H1 (cell line): Measurements from ENCODE around the gene RBM45. TPM values are rescaled to one million over a fixed set of nuclear protein-coding genes. Genes with fewer than 3 reads are reported as not detected.

Source experiments
- CTCF ChIA-PET: fragments of 300-600 bp; sonication (Branson Sonifier 250); formaldehyde crosslinking; loops from one replicate; lab custom pipeline; 2021; ENCODE audit not compliant: partially characterized antibody; lab: Charles Lee
- POLR2A ChIA-PET: fragments of 300-600 bp; sonication (Branson Sonifier 250); formaldehyde crosslinking; loops from one replicate; lab custom pipeline; 2021; ENCODE audit warnings: inconsistent platforms; ENCODE audit not compliant: partially characterized antibody; lab: Charles Lee
- DNase-seq, 2 experiments: peaks; one replicate each; pipeline versions ENCODE4 v3.0.0 to v3.0.0-alpha.2; 2010 to 2022; ENCODE audit warnings: low spot score in 2 of 2, low read depth in 1 of 2, mixed read lengths in 1 of 2
- FAIRE-seq: peaks from 2 replicates; lab custom pipeline; 2011; peaks lifted over from hg19 to GRCh38; lab: Jason Lieb, UNC
- H2AFZ ChIP-seq: 2 replicates; pipeline ENCODE4 v1.8.1; 2012; ENCODE audit warnings: low read length, inconsistent platforms
- H2AK5ac ChIP-seq: 2 replicates; pipeline ENCODE4 v1.6.1; 2013; ENCODE audit warnings: low read depth, low read length
- H2BK120ac ChIP-seq: replicated peaks from 2 replicates; pipeline ENCODE3; 2013; ENCODE audit warnings: low read depth, low read length, inconsistent platforms
- H2BK12ac ChIP-seq: 2 replicates; pipeline ENCODE4 v1.6.1; 2013; ENCODE audit warnings: low read depth, low read length
- H2BK15ac ChIP-seq: 2 replicates; pipeline ENCODE4 v1.6.1; 2013; ENCODE audit warnings: low read length
- H2BK20ac ChIP-seq: 2 replicates; pipeline ENCODE4 v1.6.1; 2013; ENCODE audit warnings: low read length
- H2BK5ac ChIP-seq: 2 replicates; pipeline ENCODE4 v1.6.1; 2013; ENCODE audit warnings: low read depth, low read length
- H3K14ac ChIP-seq: 2 replicates; pipeline ENCODE4 v1.6.1; 2013; ENCODE audit warnings: inconsistent platforms; ENCODE audit not compliant: insufficient read length
- H3K18ac ChIP-seq: 2 replicates; pipeline ENCODE4 v1.6.1; 2013; ENCODE audit warnings: low read length; ENCODE audit errors: extremely low read depth
- H3K23ac ChIP-seq: 2 replicates; pipeline ENCODE4 v1.6.1; 2013; ENCODE audit warnings: inconsistent platforms; ENCODE audit not compliant: insufficient read length
- H3K23me2 ChIP-seq: 2 replicates; pipeline ENCODE4 v1.6.1; 2013; ENCODE audit warnings: low read depth, low read length
- H3K27ac ChIP-seq: 2 replicates; pipeline ENCODE4 v1.6.1; 2011; ENCODE audit warnings: low read depth, low read length, inconsistent platforms
- H3K27me3 ChIP-seq, 4 experiments: replicated peaks in 1 of 4; 1 replicate in 1 of 4; 2 replicates in 3 of 4; pipeline versions ENCODE4 v1.6.1 to v1.8.1; 2011 to 2013; ENCODE audit warnings: low read length in 3 of 4, mild to moderate bottlenecking in 3 of 4, inconsistent platforms in 2 of 4, mixed read lengths in 2 of 4, moderate library complexity in 1 of 4; ENCODE audit not compliant: control insufficient read depth in 3 of 4, insufficient read depth in 3 of 4; ENCODE audit errors: extremely low read depth in 1 of 4
- H3K36me3 ChIP-seq, 4 experiments: 2 replicates each; pipeline versions ENCODE4 v1.6.1 to v1.8.1; 2011 to 2013; ENCODE audit warnings: mild to moderate bottlenecking in 4 of 4, low read length in 3 of 4, moderate library complexity in 2 of 4, control low read depth in 1 of 4, inconsistent platforms in 1 of 4; ENCODE audit not compliant: insufficient read depth in 4 of 4, control insufficient read depth in 2 of 4
- H3K4ac ChIP-seq: replicated peaks from 2 replicates; pipeline ENCODE3; 2013; ENCODE audit warnings: low read length, low read depth, mixed read lengths, inconsistent platforms; ENCODE audit not compliant: insufficient read length
- H3K4me1 ChIP-seq, 4 experiments: replicated peaks in 1 of 4; 1 replicate in 1 of 4; 2 replicates in 3 of 4; pipeline versions ENCODE4 v1.6.1 to v1.8.1; 2011 to 2013; ENCODE audit warnings: low read length in 3 of 4, inconsistent platforms in 2 of 4, mixed read lengths in 1 of 4; ENCODE audit not compliant: insufficient read depth in 4 of 4, control insufficient read depth in 3 of 4
- H3K4me2 ChIP-seq, 2 experiments: 2 replicates each; pipeline versions ENCODE4 v1.6.1 to v1.8.1; 2011 to 2013; ENCODE audit warnings: low read depth in 2 of 2, low read length in 2 of 2, control low read depth in 1 of 2, inconsistent platforms in 1 of 2, mild to moderate bottlenecking in 1 of 2; ENCODE audit not compliant: insufficient read depth in 1 of 2
- H3K4me3 ChIP-seq, 4 experiments: fragments of 200-600, 300-600 bp in 1 of 4; sonication (generic), shearing (Covaris generic), sonication (Bioruptor Twin) in 1 of 4; 2 replicates each; pipeline versions ENCODE4 v1.5.1 to v1.8.1; 2011 to 2016; ENCODE audit warnings: low read length in 4 of 4, low read depth in 3 of 4, control low read depth in 2 of 4, inconsistent platforms in 2 of 4, mild to moderate bottlenecking in 2 of 4, mixed read lengths in 1 of 4, moderate library complexity in 1 of 4; ENCODE audit not compliant: insufficient read depth in 2 of 4; ENCODE audit errors: extremely low read depth in 1 of 4
- H3K56ac ChIP-seq: replicated peaks from 2 replicates; pipeline ENCODE3; 2013; ENCODE audit warnings: low read depth, mild to moderate bottlenecking, mixed read lengths, low read length, inconsistent platforms; ENCODE audit not compliant: insufficient read length
- H3K79me1 ChIP-seq: 2 replicates; pipeline ENCODE4 v1.6.1; 2013; ENCODE audit warnings: low read depth, low read length, control low read depth
- H3K79me2 ChIP-seq, 2 experiments: 2 replicates each; pipeline versions ENCODE4 v1.6.1 to v1.8.1; 2012 to 2013; ENCODE audit warnings: low read length in 2 of 2, mild to moderate bottlenecking in 2 of 2, inconsistent platforms in 1 of 2; ENCODE audit not compliant: insufficient read depth in 2 of 2, control insufficient read depth in 1 of 2
- H3K9ac ChIP-seq, 4 experiments: replicated peaks in 1 of 4; 1 replicate in 1 of 4; 2 replicates in 3 of 4; pipeline versions ENCODE4 v1.6.1 to v1.8.1; 2011 to 2013; ENCODE audit warnings: low read depth in 3 of 4, low read length in 3 of 4, control low read depth in 2 of 4, mild to moderate bottlenecking in 2 of 4, moderate library complexity in 2 of 4, inconsistent platforms in 1 of 4; ENCODE audit errors: extremely low read depth in 1 of 4
- H3K9me3 ChIP-seq, 2 experiments: 2 replicates each; pipeline versions ENCODE4 v1.6.1 to v1.8.1; 2012 to 2013; ENCODE audit warnings: mild to moderate bottlenecking in 2 of 2, moderate library complexity in 2 of 2, control low read depth in 1 of 2, inconsistent platforms in 1 of 2, low read depth in 1 of 2, low read length in 1 of 2, mixed read lengths in 1 of 2; ENCODE audit not compliant: insufficient read depth in 2 of 2
- H4K20me1 ChIP-seq, 2 experiments: replicated peaks in 1 of 2; 2 replicates each; pipeline versions ENCODE3 to v1.8.1; 2011 to 2013; ENCODE audit warnings: inconsistent platforms in 2 of 2, low read length in 2 of 2, mild to moderate bottlenecking in 1 of 2; ENCODE audit not compliant: insufficient read depth in 2 of 2, control insufficient read depth in 1 of 2
- H4K5ac ChIP-seq: 2 replicates; pipeline ENCODE4 v1.6.1; 2013; ENCODE audit warnings: low read length, low read depth, mixed read lengths, inconsistent platforms; ENCODE audit not compliant: insufficient read length
- H4K8ac ChIP-seq: 2 replicates; pipeline ENCODE4 v1.8.0; 2013; ENCODE audit warnings: mild to moderate bottlenecking, moderate library complexity, low read length, inconsistent platforms; ENCODE audit not compliant: insufficient read depth; ENCODE audit errors: extremely low read depth
- H4K91ac ChIP-seq: replicated peaks from 2 replicates; pipeline ENCODE3; 2013; ENCODE audit warnings: low read length, mixed read lengths, inconsistent platforms; ENCODE audit not compliant: insufficient read length
- BACH1 ChIP-seq: IDR thresholded peaks from 2 replicates; pipeline ENCODE4 v1.6.1; 2012; ENCODE audit warnings: low read length, improper control_type of control experiment
- E2F6 ChIP-seq: IDR thresholded peaks from 2 replicates; pipeline ENCODE4 v1.6.1; 2012; ENCODE audit warnings: inconsistent platforms
- EP300 ChIP-seq, 2 experiments: IDR thresholded peaks; 1 replicate in 1 of 2; 2 replicates in 1 of 2; pipeline ENCODE4 v1.6.1; 2011 to 2012; ENCODE audit warnings: low read depth in 2 of 2, low read length in 2 of 2, mild to moderate bottlenecking in 2 of 2, borderline replicate concordance in 1 of 2, inconsistent platforms in 1 of 2, moderate library complexity in 1 of 2
- HDAC2 ChIP-seq, 2 experiments: fragments of 300-600 bp in 1 of 2; sonication (generic) in 1 of 2; IDR thresholded peaks; 2 replicates each; pipeline ENCODE4 v1.6.1; 2011 to 2012; ENCODE audit warnings: low read depth in 2 of 2, low read length in 2 of 2, mild to moderate bottlenecking in 2 of 2, moderate library complexity in 2 of 2, borderline replicate concordance in 1 of 2, inconsistent platforms in 1 of 2
- KDM5A ChIP-seq: fragments of 200-600 bp; IDR thresholded peaks from 2 replicates; pipeline ENCODE4 v1.7.1; 2012; ENCODE audit warnings: mild to moderate bottlenecking, low read length, inconsistent platforms, mixed read lengths
- MAFK ChIP-seq: IDR thresholded peaks from 2 replicates; pipeline ENCODE4 v1.6.1; 2012; ENCODE audit warnings: low read depth, mild to moderate bottlenecking, improper control_type of control experiment, low read length
- RFX5 ChIP-seq: IDR thresholded peaks from 2 replicates; pipeline ENCODE4 v1.6.1; 2011; ENCODE audit warnings: low read depth, low read length, improper control_type of control experiment, borderline replicate concordance
- WGBS, 2 experiments: shearing (Covaris generic) in 1 of 2; methylation state at CpG; one replicate each; pipeline versions ENCODE4 v1.1.6 to v1.1.7; 2013 to 2015; ENCODE audit warnings: low lambda C conversion rate in 2 of 2, mixed read lengths in 2 of 2, inconsistent platforms in 1 of 2, low coverage in 1 of 2, missing lambda C conversion rate in 1 of 2; ENCODE audit not compliant: insufficient replicate concordance in 2 of 2, insufficient coverage in 1 of 2, insufficient read length in 1 of 2; ENCODE audit errors: extremely low coverage in 1 of 2, missing lambda C conversion rate in 1 of 2; 5-methylcytosine and 5-hydroxymethylcytosine counted together
- polyA plus RNA-seq, 7 experiments: library from polyadenylated mRNA; depleted of rRNA in 3 of 7; stranded (reverse) in 5 of 7; unstranded in 2 of 7; fragments of >200 nt in 5 of 7; fragments of 200-250 nt in 2 of 7; gene quantifications; 1 replicate in 5 of 7; 2 replicates in 1 of 7; 4 replicates in 1 of 7; pipeline versions ENCODE4 v1.2.1 to v1.2.3, GENCODE V29; 2011 to 2013; ENCODE audit warnings: missing spikeins in 2 of 7, mixed read lengths in 2 of 7
- total RNA-seq: library from RNA; stranded (reverse); fragmentation: NEBNext Ultra II Directional; extraction: Animal tissue kit (Norgen Biotek cat#: 25700); gene quantifications from 2 replicates; pipeline ENCODE4 v1.2.1, GENCODE V29; 2021
- TF ChIP-seq, protein P1 (sequence below): IDR thresholded peaks from 2 replicates; pipeline ENCODE4 v1.6.1; 2011; ENCODE audit warnings: low read length, improper control_type of control experiment

RBM45 gene
- total and polyA plus RNA-seq, 2 of the 8 experiments (the other 6 are each of a cell fraction or from before 2014, with no cell fraction given) = 4.7 to 10.4 TPM

- Histone ChIP-seq H4K91ac (no peak overlapping the region), H2BK12ac (no peak overlapping the region), H3K14ac (no peak overlapping the region), H3K56ac (no peak overlapping the region), H2BK5ac (no peak overlapping the region), H3K79me2 (no peaks in the 10 kb centered on the region), H3K23ac (no peak overlapping the region), H4K8ac (no peak overlapping the region), H3K4me1 (no peaks in the 10 kb centered on the region), H3K4me2 (no peak overlapping the region), H3K4ac (no peak overlapping the region), H3K4me3 (no peak overlapping the region), H3K27ac (no peak overlapping the region), H2AFZ (no peak overlapping the region), H4K5ac (no peak overlapping the region), H2BK120ac (no peak overlapping the region), H3K79me1 (no peaks in the 10 kb centered on the region), H2AK5ac (no peak overlapping the region), H3K27me3 (no peaks in the 10 kb centered on the region), H3K9me3 (0 out of 4 replicates have a peak, but pooled peaks cover 0 to 2% of the 10 kb centered on the region in 2 experiments), H3K18ac (no peak overlapping the region), H3K9ac (no peak overlapping the region), H4K20me1 (no peaks in the 10 kb centered on the region), H3K36me3 (no peaks in the 10 kb centered on the region), H2BK15ac (no peak overlapping the region), H2BK20ac (no peak overlapping the region), H3K23me2 (no peaks in the 10 kb centered on the region)
- FAIRE-seq (no peak), DNase-seq (no peak)
- ChIA-PET CTCF (no interaction called here), POLR2A (no interaction called here)
- TF ChIP-seq KDM5A = no peak
- TF ChIP-seq E2F6 = no peak
- TF ChIP-seq BACH1 = no peak
- TF ChIP-seq RFX5 = no peak
- no peak for TF ChIP-seq MAFK
- TF ChIP-seq HDAC2 (IDR thresholded peaks at IDR 0.05; ENCODE audit: borderline replicate concordance in 1 of 2, low read depth in 2 of 2, low read length in 2 of 2) = no peak
- no peak for TF ChIP-seq EP300 (IDR thresholded peaks at IDR 0.05; ENCODE audit: borderline replicate concordance in 1 of 2, low read depth in 2 of 2, low read length in 2 of 2)
- TF ChIP-seq, protein P1, sequence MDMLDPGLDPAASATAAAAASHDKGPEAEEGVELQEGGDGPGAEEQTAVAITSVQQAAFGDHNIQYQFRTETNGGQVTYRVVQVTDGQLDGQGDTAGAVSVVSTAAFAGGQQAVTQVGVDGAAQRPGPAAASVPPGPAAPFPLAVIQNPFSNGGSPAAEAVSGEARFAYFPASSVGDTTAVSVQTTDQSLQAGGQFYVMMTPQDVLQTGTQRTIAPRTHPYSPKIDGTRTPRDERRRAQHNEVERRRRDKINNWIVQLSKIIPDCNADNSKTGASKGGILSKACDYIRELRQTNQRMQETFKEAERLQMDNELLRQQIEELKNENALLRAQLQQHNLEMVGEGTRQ = no peak
- WGBS, 2 experiments = 83% methylated on average over 1 of the region's 1 CpG; no CpG with 5 or more reads in 1 of the 2 experiments
Observed at GRCh38 chr2:178159966-178160365, 47.7 kb downstream of the RBM45 start.
